RWPE1 (cell line): ENCODE results near the gene MUTYH.
"Not testable (repeated sequence)": the region's sequence is repeated elsewhere in the genome, so short reads cannot be mapped to it uniquely, and the experiment has no call there.

ENCODE experiments used
- CTCF ChIA-PET: fragments of 350-600 bp; sonication (Branson Sonifier 250); formaldehyde crosslinking; extraction: SDS; loops from one replicate; lab custom pipeline; 2021; lab: Yijun Ruan, JAX
- POLR2A ChIA-PET: fragments of 400-600 bp; formaldehyde crosslinking; extraction: SDS; loops from one replicate; lab custom pipeline; 2020; ENCODE audit warnings: antibody characterized with exemption; ENCODE audit not compliant: low non-redundant PET; lab: Yijun Ruan, JAX
- DNase-seq: peaks from one replicate; pipeline ENCODE4 v3.0.0; 2012; ENCODE audit warnings: low spot score
- H3K27ac ChIP-seq: fragments of 450-650 bp; 2 replicates; pipeline ENCODE4 v1.5.1; 2017
- TF ChIP-seq, protein P1 (sequence below): fragments of 450-650 bp; conservative IDR thresholded peaks from 2 replicates; pipeline ENCODE4 v1.5.1; 2017; ENCODE audit warnings: low read depth, mild to moderate bottlenecking

Gene MUTYH

DNA sequence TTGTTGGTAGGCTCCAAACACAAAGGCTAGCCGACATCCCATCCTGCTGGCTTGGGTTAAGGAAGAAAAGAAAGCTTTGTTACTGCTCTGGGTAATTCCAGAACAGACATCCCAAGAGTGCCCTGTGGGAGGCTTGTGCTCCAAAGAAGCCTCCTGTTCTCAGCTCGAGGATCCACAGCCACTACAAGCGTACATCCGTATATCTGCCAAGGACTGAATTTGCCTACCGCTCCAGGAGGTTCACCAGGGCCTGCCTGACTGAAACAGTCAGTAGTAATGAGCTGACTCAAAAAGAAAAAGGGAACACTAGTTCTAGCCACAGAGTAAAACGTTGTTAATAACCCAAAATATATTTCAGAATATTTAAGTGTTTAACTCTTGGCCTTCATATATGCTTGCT, 24.8 kb upstream of the MUTYH start:
- TF ChIP-seq, protein P1, sequence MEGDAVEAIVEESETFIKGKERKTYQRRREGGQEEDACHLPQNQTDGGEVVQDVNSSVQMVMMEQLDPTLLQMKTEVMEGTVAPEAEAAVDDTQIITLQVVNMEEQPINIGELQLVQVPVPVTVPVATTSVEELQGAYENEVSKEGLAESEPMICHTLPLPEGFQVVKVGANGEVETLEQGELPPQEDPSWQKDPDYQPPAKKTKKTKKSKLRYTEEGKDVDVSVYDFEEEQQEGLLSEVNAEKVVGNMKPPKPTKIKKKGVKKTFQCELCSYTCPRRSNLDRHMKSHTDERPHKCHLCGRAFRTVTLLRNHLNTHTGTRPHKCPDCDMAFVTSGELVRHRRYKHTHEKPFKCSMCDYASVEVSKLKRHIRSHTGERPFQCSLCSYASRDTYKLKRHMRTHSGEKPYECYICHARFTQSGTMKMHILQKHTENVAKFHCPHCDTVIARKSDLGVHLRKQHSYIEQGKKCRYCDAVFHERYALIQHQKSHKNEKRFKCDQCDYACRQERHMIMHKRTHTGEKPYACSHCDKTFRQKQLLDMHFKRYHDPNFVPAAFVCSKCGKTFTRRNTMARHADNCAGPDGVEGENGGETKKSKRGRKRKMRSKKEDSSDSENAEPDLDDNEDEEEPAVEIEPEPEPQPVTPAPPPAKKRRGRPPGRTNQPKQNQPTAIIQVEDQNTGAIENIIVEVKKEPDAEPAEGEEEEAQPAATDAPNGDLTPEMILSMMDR, result no peak
- no peak overlapping the region for H3K27ac ChIP-seq
- CTCF ChIA-PET, result no interaction called here
- DNase-seq, result no peak
- POLR2A ChIA-PET, result no interaction called here

DNA sequence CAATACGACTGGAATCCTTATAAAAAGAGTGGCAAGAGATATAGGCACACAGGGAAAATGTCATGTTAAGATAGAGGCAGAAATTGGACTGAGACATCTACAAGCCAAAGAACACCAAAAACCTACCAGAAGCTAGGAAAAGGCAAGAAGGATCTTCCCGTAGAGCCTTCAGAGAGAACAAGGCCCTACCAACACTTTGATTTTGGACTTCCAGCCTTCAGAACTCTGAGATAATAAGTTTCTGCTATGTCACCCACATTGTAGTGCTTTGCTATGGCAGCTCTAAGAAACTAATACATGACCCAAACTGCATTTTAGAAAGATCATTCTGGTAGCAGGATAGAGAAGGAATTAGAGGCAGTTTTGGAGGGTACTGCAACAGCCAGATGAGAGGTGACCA, 24.1 kb upstream of the MUTYH start:
- CTCF ChIA-PET, result no interaction called here
- POLR2A ChIA-PET, result no interaction called here
- DNase-seq, result no peak

DNA sequence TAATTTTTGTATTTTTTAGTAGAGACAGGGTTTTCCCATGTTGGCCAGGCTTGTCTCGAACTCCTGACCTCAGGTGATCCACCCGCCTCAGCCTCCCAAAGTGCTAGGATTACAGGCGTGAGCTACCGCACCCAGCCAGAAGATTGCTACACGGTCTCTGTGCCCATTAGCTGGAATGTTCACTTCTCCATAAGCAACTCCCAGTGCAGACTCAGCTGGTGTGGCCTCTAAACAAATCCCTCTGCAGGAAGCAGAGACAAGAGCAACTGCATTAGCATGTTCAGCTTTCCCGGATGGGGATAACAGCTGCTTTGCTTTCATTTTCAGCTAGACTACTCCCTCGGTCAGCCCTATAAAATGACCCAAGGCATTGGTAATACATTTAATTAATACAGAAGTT, 20.7 kb upstream of the MUTYH start:
- H3K27ac ChIP-seq, result peak overlapping the region; percentile 70
- CTCF ChIA-PET, result interaction anchor here (0.6 to 3.2 kb wide), 3 partner anchors 21 to 132 kb away, joined by 4 to 60 read pairs (median 4); partner anchors contain the start of genes MUTYH, TESK2 and TOE1
- DNase-seq, POLR2A ChIA-PET: not testable (repeated sequence)

More for the DNA sequence above, 24.1 kb upstream of the MUTYH start:
- no peak overlapping the region for H3K27ac ChIP-seq
- TF ChIP-seq, protein P1, result no peak

DNA sequence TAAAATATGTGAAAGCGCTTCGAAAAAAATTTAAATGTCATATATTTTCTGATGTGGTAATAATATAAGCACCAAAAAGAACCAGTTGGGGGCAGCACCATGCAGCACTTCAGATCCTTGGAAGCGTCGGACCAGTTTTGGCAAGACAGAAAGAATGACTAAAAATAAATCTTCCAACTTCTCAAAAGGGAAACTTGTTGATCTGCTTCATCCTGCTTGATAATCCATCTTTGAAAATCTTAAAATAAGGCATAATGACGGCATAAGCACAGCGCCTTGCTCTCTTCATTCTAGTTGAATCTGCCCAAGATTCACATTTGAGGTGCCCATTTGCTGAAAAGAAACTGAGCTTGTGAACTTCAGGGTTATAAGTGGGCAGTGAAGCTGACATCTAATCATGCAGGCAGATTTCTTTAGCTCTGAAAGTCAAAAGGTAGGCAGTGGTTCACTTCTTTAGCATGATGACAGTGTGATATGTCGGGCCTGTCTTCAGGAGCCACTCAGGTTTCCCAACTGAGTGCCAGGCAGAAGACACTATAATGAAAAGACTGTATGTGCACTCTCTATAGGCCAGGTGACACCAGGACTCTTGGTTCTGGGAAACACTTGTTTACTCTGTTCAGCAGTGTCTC, 19.8 kb upstream of the MUTYH start:
- TF ChIP-seq, protein P1, result no peak; the same call in none of the 2 replicates
- ChIA-PET POLR2A (interaction anchor here (0.5 kb wide), 1 partner anchor 131 kb away, joined by 4 read pairs; no protein-coding TSS in a partner anchor), CTCF (interaction anchor here (0.6 to 3.2 kb wide), 9 partner anchors 10 to 454 kb away, joined by 3 to 60 read pairs (median 4); partner anchors contain the start of genes HPDL, MUTYH, TESK2 and TOE1)

DNA sequence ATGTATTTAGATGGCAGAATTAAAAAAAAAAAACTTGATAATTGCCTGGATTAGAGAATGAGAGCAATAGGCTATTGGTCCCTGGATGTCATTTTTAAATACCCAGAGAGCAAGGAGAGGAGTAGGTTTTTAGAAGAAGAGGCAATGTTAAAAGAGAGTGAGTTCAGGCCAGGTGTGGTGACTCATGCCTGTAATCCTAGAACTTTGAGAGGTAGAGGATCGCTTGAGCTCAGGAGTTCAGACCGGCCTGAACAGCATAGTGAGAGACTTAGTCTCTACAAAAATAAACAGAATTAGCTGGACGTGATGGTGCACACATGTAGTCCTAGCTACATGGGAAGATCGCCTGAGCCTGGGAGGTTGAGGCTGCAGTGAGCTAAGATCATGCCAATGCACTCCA, 15.9 kb upstream of the MUTYH start:
- ChIA-PET CTCF (interaction anchor here (0.6 to 1.4 kb wide), 4 partner anchors 61 to 740 kb away, joined by 3 to 10 read pairs (median 4); no protein-coding TSS in a partner anchor), POLR2A (no interaction called here)
- TF ChIP-seq, protein P1, result no peak
- no peak for DNase-seq
- no peak overlapping the region for H3K27ac ChIP-seq

More for the DNA sequence above, 19.8 kb upstream of the MUTYH start:
- peak; percentile 44 for DNase-seq
- no peak overlapping the region for H3K27ac ChIP-seq

DNA sequence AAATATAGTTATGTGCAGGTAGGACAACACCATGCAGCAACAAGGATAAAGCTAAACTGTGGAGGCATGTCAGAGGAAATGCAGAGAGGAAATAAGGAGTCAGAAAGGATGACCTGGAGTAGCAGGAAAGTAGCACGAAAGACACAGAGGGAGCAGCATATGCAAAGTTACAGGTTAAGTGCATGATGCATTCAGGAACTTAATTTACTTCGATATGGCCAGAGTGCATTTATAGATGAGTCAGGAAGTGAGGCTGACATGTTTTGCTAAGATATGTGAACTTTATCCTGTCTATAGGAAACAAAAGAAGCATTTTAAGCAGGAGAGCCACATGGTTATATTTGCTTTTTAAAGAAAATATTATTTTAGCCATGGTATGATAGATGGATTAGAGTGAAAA, 15.4 kb upstream of the MUTYH start:
- TF ChIP-seq, protein P1, result no peak
- ChIA-PET CTCF (interaction anchor here (1.4 kb wide), 1 partner anchor 137 kb away, joined by 10 read pairs; no protein-coding TSS in a partner anchor), POLR2A (no interaction called here)
- no peak for DNase-seq
- H3K27ac ChIP-seq, result no peak overlapping the region

DNA sequence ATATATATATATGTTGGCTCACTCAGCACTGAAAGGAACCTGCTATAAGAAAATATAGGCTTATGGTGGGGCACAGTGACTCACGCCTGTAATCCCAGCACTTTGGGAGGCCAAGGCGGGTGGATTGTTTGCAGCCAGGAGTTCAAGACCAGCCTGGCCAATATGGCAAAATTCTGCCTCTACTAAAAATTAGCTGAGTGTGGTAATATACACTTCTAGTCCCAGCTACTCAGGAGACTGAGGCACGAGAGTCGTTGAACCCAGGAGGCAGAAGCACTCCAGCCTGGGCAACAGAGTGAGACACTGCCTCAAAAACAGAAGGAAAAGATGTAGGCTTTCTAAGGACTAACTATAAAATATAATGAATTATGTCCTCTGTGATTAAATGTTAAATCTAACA, 14.6 kb upstream of the MUTYH start:
- ChIA-PET POLR2A (no interaction called here), CTCF (interaction anchor here (1.1 kb wide), 1 partner anchor 136 kb away, joined by 3 read pairs; no protein-coding TSS in a partner anchor)
- DNase-seq, result no peak
- no peak overlapping the region for H3K27ac ChIP-seq
- TF ChIP-seq, protein P1, result no peak
